NT2/D1 (cell line): ENCODE results near the gene RPSA.

Experiments used
- SUZ12 ChIP-seq: IDR thresholded peaks from 2 replicates; pipeline ENCODE4 v1.6.1; 2011; ENCODE audit not compliant: insufficient read length, insufficient read depth; ENCODE audit errors: extremely low read depth
- YY1 ChIP-seq: IDR thresholded peaks from 2 replicates; pipeline ENCODE4 v1.6.1; 2011; ENCODE audit not compliant: insufficient read length, insufficient read depth
- ZNF274 ChIP-seq: IDR thresholded peaks from 2 replicates; pipeline ENCODE4 v1.6.1; 2011; ENCODE audit warnings: mild to moderate bottlenecking, low read depth, low read length

DNA sequence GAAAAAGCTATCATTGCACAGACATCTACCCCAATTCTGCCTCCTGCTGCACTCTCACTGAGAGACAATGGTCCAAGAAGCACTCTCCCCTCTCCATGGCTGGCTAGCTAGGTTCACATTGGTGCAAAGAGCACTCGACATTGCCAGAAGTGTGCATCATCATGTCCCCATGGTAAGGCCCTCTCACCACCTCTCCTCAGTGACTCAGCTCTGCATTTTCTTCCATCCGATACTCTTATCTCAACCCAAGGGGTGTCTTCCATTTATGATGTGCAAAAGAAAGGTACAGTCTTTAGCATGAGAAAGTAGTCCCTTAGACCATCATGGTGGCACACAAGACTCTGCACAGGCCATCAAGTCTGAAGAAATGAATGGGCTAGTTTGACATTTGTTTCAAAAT is 14.0 kb downstream of the RPSA start:
- TF ChIP-seq ZNF274 = no peak
- TF ChIP-seq YY1 = no peak
- no peak for TF ChIP-seq SUZ12
